Thoracic aorta (tissue), 2 donors: ENCODE data around the gene IRAK3. TPM values are rescaled to one million over a fixed set of nuclear protein-coding genes. Genes with fewer than 3 reads are reported as not detected.
"Not testable (repeated sequence)": the region's sequence is repeated elsewhere in the genome, so short reads cannot be mapped to it uniquely, and the experiment has no call there.

Experiments
- ATAC-seq: fragments of 150-250 bp; one replicate; pipeline ENCODE4 v1.8.0; 2017; ENCODE audit warnings: low read depth; ENCODE audit not compliant: insufficient number of reproducible peaks, low FRiP score
- DNase-seq: peaks from one replicate; pipeline ENCODE4 v3.0.0-alpha.2; 2020; ENCODE audit warnings: low spot score
- H3K27ac ChIP-seq, 2 donors: fragments of 200-600 bp; sonication (generic); 1 replicate in 1 of 2; 2 replicates in 1 of 2; pipeline ENCODE4 v1.5.1; 2016; ENCODE audit warnings: mild to moderate bottlenecking in 2 of 2, moderate library complexity in 2 of 2
- H3K27me3 ChIP-seq: fragments of 200-600 bp; sonication (generic); replicated peaks from 2 replicates; pipeline ENCODE4 v1.6.0; 2016; ENCODE audit warnings: mild to moderate bottlenecking; ENCODE audit not compliant: insufficient read depth
- H3K36me3 ChIP-seq: fragments of 200-600 bp; sonication (generic); one replicate; pipeline ENCODE4 v1.5.1; 2016
- H3K4me1 ChIP-seq, 2 donors: fragments of 200-600 bp; sonication (generic); 1 replicate in 1 of 2; 2 replicates in 1 of 2; pipeline versions ENCODE4 v1.5.1 to v1.6.0; 2016; ENCODE audit warnings: low read depth in 2 of 2, mild to moderate bottlenecking in 1 of 2; ENCODE audit not compliant: control insufficient read depth in 1 of 2
- H3K4me3 ChIP-seq: fragments of 200-600 bp; sonication (generic); 2 replicates; pipeline ENCODE4 v1.5.1; 2016; ENCODE audit warnings: mild to moderate bottlenecking
- H3K9me3 ChIP-seq: fragments of 200-600 bp; sonication (generic); 2 replicates; pipeline ENCODE4 v1.5.1; 2016
- CTCF ChIP-seq: fragments of 200-600 bp; sonication (generic); IDR thresholded peaks from one replicate; pipeline ENCODE4 v1.5.1; 2019; ENCODE audit warnings: antibody characterized with exemption
- total RNA-seq, 2 donors: library from RNA; depleted of rRNA; stranded (reverse); fragments of >200 nt; gene quantifications; one replicate each; pipeline versions ENCODE4 v1.1.0 to v1.2.3, GENCODE V29; 2016

Gene IRAK3
- total RNA-seq, 2 donors from 2014 or later: 29.8 to 67.9 TPM

- ATAC-seq: no peak
- Histone ChIP-seq H3K27me3 (no peaks in the 10 kb centered on the region), H3K36me3 (no peaks in the 10 kb centered on the region), H3K4me3 (no peak overlapping the region), H3K4me1 (no peaks in the 10 kb centered on the region), H3K9me3 (no peaks in the 10 kb centered on the region), H3K27ac (no peak overlapping the region)
- no peak for DNase-seq
- TF ChIP-seq CTCF: no peak
These were observed 107.2 kb downstream of the IRAK3 start for GRCh38 chr12:66296176-66296683.

GRCh38 chr12:66297080-66297479, 108.1 kb downstream of the IRAK3 start:
- ATAC-seq (no peak), DNase-seq (no peak)
- Histone ChIP-seq H3K27ac (no peak overlapping the region), H3K36me3 (no peaks in the 10 kb centered on the region), H3K9me3 (no peaks in the 10 kb centered on the region), H3K4me1 (peaks cover 0 to 4% of the 10 kb centered on the region in 2 donors), H3K27me3 (no peaks in the 10 kb centered on the region), H3K4me3 (no peak overlapping the region)
- no peak for TF ChIP-seq CTCF

GRCh38 chr12:66297923-66298322, 108.9 kb downstream of the IRAK3 start:
- H3K36me3 ChIP-seq: no peaks in the 10 kb centered on the region
- no peaks in the 10 kb centered on the region for H3K27me3 ChIP-seq
- peaks cover 0 to 4% of the 10 kb centered on the region in 2 donors for H3K4me1 ChIP-seq
- no peak for DNase-seq
- no peak for ATAC-seq
- H3K27ac ChIP-seq: no peak overlapping the region
- H3K9me3 ChIP-seq: no peaks in the 10 kb centered on the region
- H3K4me3 ChIP-seq: no peak overlapping the region
- TF ChIP-seq CTCF: no peak

- no peak for TF ChIP-seq CTCF
- Histone ChIP-seq H3K4me3 (peak within 1 kb of the TSS; percentile 97), H3K36me3 (no peaks in the 10 kb centered on the region), H3K9me3 (no peaks in the 10 kb centered on the region), H3K4me1 (peaks cover 0 to 13% of the 10 kb centered on the region in 2 donors), H3K27ac (peak within 1 kb of the TSS; percentile 60 to 61), H3K27me3 (no peaks in the 10 kb centered on the region)
- DNase-seq (peak; percentile 95), ATAC-seq (peak; percentile 98)
These were observed 113.2 kb downstream of the IRAK3 start, which contains the start of gene HELB for GRCh38 chr12:66301944-66302826. TSS of gene HELB (plus strand) at chr12:66302493. CDS start at chr12:66302604, 111 bp downstream.

- ATAC-seq (peak; percentile 7), DNase-seq (no peak)
- TF ChIP-seq CTCF: no peak
- Histone ChIP-seq H3K4me1 (peaks cover 0 to 13% of the 10 kb centered on the region in 2 donors), H3K27ac (peak overlapping the region; percentile 60 to 61), H3K36me3 (no peaks in the 10 kb centered on the region), H3K4me3 (peak overlapping the region; percentile 97), H3K27me3 (no peaks in the 10 kb centered on the region), H3K9me3 (no peaks in the 10 kb centered on the region)
These were observed 113.8 kb downstream of the IRAK3 start for GRCh38 chr12:66302827-66303169.

GRCh38 chr12:66303316-66303804, 114.3 kb downstream of the IRAK3 start:
- not testable (repeated sequence) for H3K27ac ChIP-seq

More at GRCh38 chr12:66303316-66303804, 114.3 kb downstream of the IRAK3 start:
- DNase-seq, H3K36me3 ChIP-seq, H3K27me3 ChIP-seq, H3K9me3 ChIP-seq, ATAC-seq: not testable (repeated sequence)
- Histone ChIP-seq H3K4me3 (peak overlapping the region; percentile 97), H3K4me1 (peaks cover 0 to 13% of the 10 kb centered on the region in 2 donors)
